ENCODE results near the gene CDK8.

The CDK8 gene

DNA sequence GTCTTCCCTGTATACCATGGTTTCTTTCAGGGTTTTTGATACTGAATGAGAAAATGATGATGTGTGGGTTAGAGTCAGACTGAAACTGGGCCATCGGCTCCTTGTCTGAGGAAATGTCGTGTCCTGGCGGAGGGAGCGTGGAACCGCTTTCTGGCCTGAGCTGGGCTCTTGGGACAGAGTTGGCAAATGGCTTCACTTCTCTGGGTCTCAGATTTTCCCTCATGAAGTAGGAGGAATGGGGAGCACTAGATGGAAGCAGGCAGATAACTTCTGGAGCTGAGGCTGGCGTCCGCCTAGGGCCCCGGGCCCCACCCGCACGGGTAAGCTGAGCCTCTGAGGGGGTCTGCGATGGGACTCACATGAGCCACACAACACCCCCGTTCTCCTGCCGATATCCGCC lies 170.3 kb downstream of the CDK8 start:
- no peak overlapping the region for H2BK120ac ChIP-seq (ENCODE audit: low read depth, low read length)
- H3K14ac ChIP-seq (ENCODE audit: low read length in 2 of 2): no peak overlapping the region
- peaks cover 0 to 5% of the 10 kb centered on the region in 2 experiments for H3K27me3 ChIP-seq (ENCODE audit: control insufficient read depth in 1 of 2, insufficient read depth in 1 of 2, low read length in 2 of 2)
- no peak overlapping the region for H4K91ac ChIP-seq (ENCODE audit: low read length)
- no peaks in the 10 kb centered on the region for H3K36me3 ChIP-seq (ENCODE audit: control insufficient read depth in 1 of 2, insufficient read depth in 2 of 2, low read depth in 1 of 2, low read length in 2 of 2)
- no peak overlapping the region for H3K4ac ChIP-seq (ENCODE audit: low read depth in 1 of 2, low read length in 2 of 2)
- no peak overlapping the region for H3K4me3 ChIP-seq (ENCODE audit: insufficient read depth in 1 of 2, low read depth in 1 of 2, low read length in 2 of 2)
- H2BK12ac ChIP-seq (ENCODE audit: low read length in 2 of 2): no peak overlapping the region
- H2AK5ac ChIP-seq (ENCODE audit: low read length, severe bottlenecking): no peak overlapping the region
- no peak overlapping the region for H3K27ac ChIP-seq (ENCODE audit: low read length, poor library complexity, severe bottlenecking)
- no peak overlapping the region for H3K4me2 ChIP-seq (ENCODE audit: low read length, poor library complexity, severe bottlenecking)
- no peak overlapping the region for H3K18ac ChIP-seq (ENCODE audit: low read depth in 1 of 2, low read length in 2 of 2)
- no peak overlapping the region for H3K23ac ChIP-seq (ENCODE audit: low read length in 2 of 2)
- H2AFZ ChIP-seq (ENCODE audit: low read depth, low read length): no peak overlapping the region
- no peaks in the 10 kb centered on the region for H3K4me1 ChIP-seq (ENCODE audit: control insufficient read depth, insufficient read depth, low read depth, low read length)
- H4K8ac ChIP-seq (ENCODE audit: low read length): no peak overlapping the region
- no peak overlapping the region for H2BK15ac ChIP-seq (ENCODE audit: low read depth, poor library complexity, severe bottlenecking)
- no peak overlapping the region for H2BK5ac ChIP-seq (ENCODE audit: low read depth, low read length, poor library complexity, severe bottlenecking)
- H3K79me1 ChIP-seq (replicated peaks; ENCODE audit: low read length, poor library complexity, severe bottlenecking): no peaks in the 10 kb centered on the region
- H3K9ac ChIP-seq (ENCODE audit: low read length): no peak overlapping the region
- WGBS: 96% methylated on average over 14 of the region's 14 CpGs
- H3K9me3 ChIP-seq (ENCODE audit: control insufficient read depth, low read length): no peaks in the 10 kb centered on the region
- DNase-seq: no peak

DNA sequence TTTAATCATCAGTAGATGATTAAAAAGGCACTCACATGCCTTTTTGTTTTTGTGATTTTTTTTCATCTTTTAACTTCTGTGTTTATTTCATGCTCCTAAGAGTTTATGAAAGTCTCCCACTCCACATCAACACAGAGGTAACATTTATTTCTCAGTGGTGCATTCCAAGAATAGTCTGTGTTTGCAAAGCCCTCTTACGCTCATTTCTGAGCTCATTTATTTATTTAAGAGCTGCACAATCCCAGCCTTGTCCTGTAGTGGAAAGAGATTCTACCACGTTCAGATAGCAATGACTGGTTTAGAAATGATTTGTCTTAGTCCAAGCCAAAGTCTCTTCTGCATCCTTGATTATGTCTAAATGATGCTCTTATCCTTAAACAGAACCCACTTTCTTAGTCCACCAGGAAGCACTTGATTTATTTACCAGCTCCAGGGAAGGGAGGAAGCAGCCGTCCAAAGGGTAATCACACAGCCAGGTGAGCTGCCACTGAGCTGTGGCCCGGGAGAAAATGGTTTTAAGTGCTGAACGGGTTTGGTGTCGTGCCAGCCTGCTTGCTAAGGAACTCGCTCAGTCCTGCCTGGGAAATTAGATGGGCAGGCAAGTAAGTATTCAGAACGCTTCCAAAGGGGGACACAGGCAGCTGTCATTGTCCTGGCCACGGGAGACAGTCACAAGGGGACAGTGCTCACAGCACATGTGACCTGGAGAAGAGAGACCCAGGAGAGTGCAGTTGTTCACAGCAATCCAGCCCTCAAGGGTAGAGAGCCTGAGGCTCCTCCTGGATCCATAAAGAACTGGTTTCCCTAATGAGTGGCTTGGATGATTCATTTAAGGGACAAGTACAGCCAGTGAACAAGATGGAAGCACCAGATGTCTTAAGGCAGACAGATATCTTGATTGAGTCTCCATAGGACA lies 171.8 kb downstream of the CDK8 start:
- Histone ChIP-seq H3K27ac (ENCODE audit: low read length, poor library complexity, severe bottlenecking) (no peak overlapping the region), H4K91ac (ENCODE audit: low read length) (peak overlapping the region; percentile 35), H3K4me1 (ENCODE audit: control insufficient read depth, insufficient read depth, low read depth, low read length) (no peaks in the 10 kb centered on the region), H3K18ac (ENCODE audit: low read depth in 1 of 2, low read length in 2 of 2) (peak overlapping the region in 1 of 2 experiments; percentile 30), H2BK12ac (ENCODE audit: low read length in 2 of 2) (no peak overlapping the region), H2BK15ac (ENCODE audit: low read depth, poor library complexity, severe bottlenecking) (peak overlapping the region; percentile 80), H2BK5ac (ENCODE audit: low read depth, low read length, poor library complexity, severe bottlenecking) (no peak overlapping the region), H3K79me1 (replicated peaks; ENCODE audit: low read length, poor library complexity, severe bottlenecking) (no peaks in the 10 kb centered on the region), H3K9ac (ENCODE audit: low read length) (no peak overlapping the region), H3K14ac (ENCODE audit: low read length in 2 of 2) (no peak overlapping the region), H3K27me3 (ENCODE audit: control insufficient read depth in 1 of 2, insufficient read depth in 1 of 2, low read length in 2 of 2) (peaks cover 0 to 5% of the 10 kb centered on the region in 2 experiments), H3K4ac (ENCODE audit: low read depth in 1 of 2, low read length in 2 of 2) (no peak overlapping the region), H2AFZ (ENCODE audit: low read depth, low read length) (no peak overlapping the region), H3K4me3 (ENCODE audit: insufficient read depth in 1 of 2, low read depth in 1 of 2, low read length in 2 of 2) (no peak overlapping the region), H3K23ac (ENCODE audit: low read length in 2 of 2) (no peak overlapping the region), H2AK5ac (ENCODE audit: low read length, severe bottlenecking) (no peak overlapping the region), H2BK120ac (ENCODE audit: low read depth, low read length) (no peak overlapping the region), H3K9me3 (ENCODE audit: control insufficient read depth, low read length) (no peaks in the 10 kb centered on the region), H3K36me3 (ENCODE audit: control insufficient read depth in 1 of 2, insufficient read depth in 2 of 2, low read depth in 1 of 2, low read length in 2 of 2) (no peaks in the 10 kb centered on the region), H3K4me2 (ENCODE audit: low read length, poor library complexity, severe bottlenecking) (no peak overlapping the region), H4K8ac (ENCODE audit: low read length) (no peak overlapping the region)
- peak; percentile 60 for DNase-seq
- WGBS: 68% methylated on average over 9 of the region's 9 CpGs

DNA sequence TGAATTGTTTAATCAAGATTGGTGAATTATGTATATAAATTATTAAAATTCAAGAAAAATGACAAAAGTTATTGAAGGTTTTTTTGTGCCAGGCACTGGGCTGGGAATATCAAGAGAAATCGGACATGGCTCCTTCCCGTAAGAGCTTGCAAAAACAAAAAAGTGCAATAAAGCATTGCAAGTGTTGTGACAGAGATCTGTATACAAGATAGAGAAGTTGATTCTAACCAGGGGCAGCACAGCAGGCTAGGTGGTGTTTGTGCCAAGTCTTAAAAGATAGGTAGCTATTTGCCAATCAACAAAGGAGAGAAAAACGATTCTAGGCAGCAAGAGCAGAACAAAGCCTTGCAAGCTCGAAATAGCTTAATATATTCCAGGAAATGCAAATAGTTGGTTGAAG lies 179.8 kb downstream of the CDK8 start:
- no peak overlapping the region for H2BK5ac ChIP-seq (ENCODE audit: low read depth, low read length, poor library complexity, severe bottlenecking)
- no peaks in the 10 kb centered on the region for H3K27me3 ChIP-seq (ENCODE audit: control insufficient read depth in 1 of 2, insufficient read depth in 1 of 2, low read length in 2 of 2)
- no peak overlapping the region for H2BK120ac ChIP-seq (ENCODE audit: low read depth, low read length)
- no peak overlapping the region for H2AK5ac ChIP-seq (ENCODE audit: low read length, severe bottlenecking)
- no peak overlapping the region for H3K4me3 ChIP-seq (ENCODE audit: insufficient read depth in 1 of 2, low read depth in 1 of 2, low read length in 2 of 2)
- WGBS: 55% methylated on average over 4 of the region's 4 CpGs
- H2BK15ac ChIP-seq (ENCODE audit: low read depth, poor library complexity, severe bottlenecking): no peak overlapping the region
- no peaks in the 10 kb centered on the region for H3K4me1 ChIP-seq (ENCODE audit: control insufficient read depth, insufficient read depth, low read depth, low read length)
- H2AFZ ChIP-seq (ENCODE audit: low read depth, low read length): no peak overlapping the region
- H3K36me3 ChIP-seq (ENCODE audit: control insufficient read depth in 1 of 2, insufficient read depth in 2 of 2, low read depth in 1 of 2, low read length in 2 of 2): no peaks in the 10 kb centered on the region
- no peak overlapping the region for H3K23ac ChIP-seq (ENCODE audit: low read length in 2 of 2)
- peaks cover 46% of the 10 kb centered on the region for H3K9me3 ChIP-seq (ENCODE audit: control insufficient read depth, low read length)
- no peak overlapping the region for H3K9ac ChIP-seq (ENCODE audit: low read length)
- no peak overlapping the region for H3K14ac ChIP-seq (ENCODE audit: low read length in 2 of 2)
- H3K79me1 ChIP-seq (replicated peaks; ENCODE audit: low read length, poor library complexity, severe bottlenecking): no peaks in the 10 kb centered on the region
- H4K91ac ChIP-seq (ENCODE audit: low read length): no peak overlapping the region
- H2BK12ac ChIP-seq (ENCODE audit: low read length in 2 of 2): no peak overlapping the region
- DNase-seq: no peak
- H3K27ac ChIP-seq (ENCODE audit: low read length, poor library complexity, severe bottlenecking): no peak overlapping the region
- no peak overlapping the region for H4K8ac ChIP-seq (ENCODE audit: low read length)
- no peak overlapping the region for H3K4ac ChIP-seq (ENCODE audit: low read depth in 1 of 2, low read length in 2 of 2)
- H3K4me2 ChIP-seq (ENCODE audit: low read length, poor library complexity, severe bottlenecking): no peak overlapping the region
- H3K18ac ChIP-seq (ENCODE audit: low read depth in 1 of 2, low read length in 2 of 2): no peak overlapping the region

DNA sequence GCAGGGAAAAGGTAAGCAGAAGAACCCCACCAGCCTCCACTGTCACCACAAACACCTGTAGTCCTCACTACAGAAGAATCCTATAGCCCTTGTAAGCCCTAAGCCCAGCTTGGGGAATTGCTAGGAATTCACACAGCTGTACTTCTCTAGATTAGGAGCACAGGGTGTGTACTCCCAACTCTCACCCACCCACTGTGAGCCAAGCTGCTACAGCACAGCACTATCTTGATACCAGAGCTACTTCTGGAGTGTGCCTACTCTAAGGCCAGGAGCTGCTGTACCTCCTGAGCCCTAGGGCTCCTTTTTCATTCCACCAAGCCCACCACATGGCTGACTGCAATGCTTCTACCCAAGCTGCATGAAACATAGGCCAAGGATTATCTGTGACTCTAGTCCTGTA lies 181.2 kb downstream of the CDK8 start:
- no peak overlapping the region for H2BK15ac ChIP-seq (ENCODE audit: low read depth, poor library complexity, severe bottlenecking)
- no peaks in the 10 kb centered on the region for H3K36me3 ChIP-seq (ENCODE audit: control insufficient read depth in 1 of 2, insufficient read depth in 2 of 2, low read depth in 1 of 2, low read length in 2 of 2)
- H3K4me1 ChIP-seq (ENCODE audit: control insufficient read depth, insufficient read depth, low read depth, low read length): no peaks in the 10 kb centered on the region
- H3K4me3 ChIP-seq (ENCODE audit: insufficient read depth in 1 of 2, low read depth in 1 of 2, low read length in 2 of 2): no peak overlapping the region
- no peaks in the 10 kb centered on the region for H3K79me1 ChIP-seq (replicated peaks; ENCODE audit: low read length, poor library complexity, severe bottlenecking)
- no peak overlapping the region for H4K91ac ChIP-seq (ENCODE audit: low read length)
- H2BK12ac ChIP-seq (ENCODE audit: low read length in 2 of 2): no peak overlapping the region
- no peaks in the 10 kb centered on the region for H3K27me3 ChIP-seq (ENCODE audit: control insufficient read depth in 1 of 2, insufficient read depth in 1 of 2, low read length in 2 of 2)
- H4K8ac ChIP-seq (ENCODE audit: low read length): no peak overlapping the region
- DNase-seq: no peak
- H3K4me2 ChIP-seq (ENCODE audit: low read length, poor library complexity, severe bottlenecking): no peak overlapping the region
- peaks cover 50% of the 10 kb centered on the region for H3K9me3 ChIP-seq (ENCODE audit: control insufficient read depth, low read length)
- no peak overlapping the region for H2AFZ ChIP-seq (ENCODE audit: low read depth, low read length)
- H3K23ac ChIP-seq (ENCODE audit: low read length in 2 of 2): no peak overlapping the region
- no peak overlapping the region for H3K18ac ChIP-seq (ENCODE audit: low read depth in 1 of 2, low read length in 2 of 2)
- H3K4ac ChIP-seq (ENCODE audit: low read depth in 1 of 2, low read length in 2 of 2): no peak overlapping the region
- H3K9ac ChIP-seq (ENCODE audit: low read length): no peak overlapping the region
- H2BK5ac ChIP-seq (ENCODE audit: low read depth, low read length, poor library complexity, severe bottlenecking): no peak overlapping the region
- H2BK120ac ChIP-seq (ENCODE audit: low read depth, low read length): no peak overlapping the region
- no peak overlapping the region for H2AK5ac ChIP-seq (ENCODE audit: low read length, severe bottlenecking)
- H3K14ac ChIP-seq (ENCODE audit: low read length in 2 of 2): no peak overlapping the region
- H3K27ac ChIP-seq (ENCODE audit: low read length, poor library complexity, severe bottlenecking): no peak overlapping the region

Data from mesenchymal stem cell (in vitro differentiated cells and primary cell).